ENCODE data around the gene CLDN14. TPM values are rescaled to one million over a fixed set of nuclear protein-coding genes. Genes with fewer than 3 reads are reported as not detected.

The CLDN14 gene
- total RNA-seq, 1 donor = 0.27 TPM

GRCh38 chr21:36419241-36419640 is 60.7 kb downstream of the CLDN14 start:
- DNase-seq (ENCODE audit: low read depth) = no peak
- no peak overlapping the region for H3K4me3 ChIP-seq (ENCODE audit: low read depth, low read length)
- TF ChIP-seq, protein P1, sequence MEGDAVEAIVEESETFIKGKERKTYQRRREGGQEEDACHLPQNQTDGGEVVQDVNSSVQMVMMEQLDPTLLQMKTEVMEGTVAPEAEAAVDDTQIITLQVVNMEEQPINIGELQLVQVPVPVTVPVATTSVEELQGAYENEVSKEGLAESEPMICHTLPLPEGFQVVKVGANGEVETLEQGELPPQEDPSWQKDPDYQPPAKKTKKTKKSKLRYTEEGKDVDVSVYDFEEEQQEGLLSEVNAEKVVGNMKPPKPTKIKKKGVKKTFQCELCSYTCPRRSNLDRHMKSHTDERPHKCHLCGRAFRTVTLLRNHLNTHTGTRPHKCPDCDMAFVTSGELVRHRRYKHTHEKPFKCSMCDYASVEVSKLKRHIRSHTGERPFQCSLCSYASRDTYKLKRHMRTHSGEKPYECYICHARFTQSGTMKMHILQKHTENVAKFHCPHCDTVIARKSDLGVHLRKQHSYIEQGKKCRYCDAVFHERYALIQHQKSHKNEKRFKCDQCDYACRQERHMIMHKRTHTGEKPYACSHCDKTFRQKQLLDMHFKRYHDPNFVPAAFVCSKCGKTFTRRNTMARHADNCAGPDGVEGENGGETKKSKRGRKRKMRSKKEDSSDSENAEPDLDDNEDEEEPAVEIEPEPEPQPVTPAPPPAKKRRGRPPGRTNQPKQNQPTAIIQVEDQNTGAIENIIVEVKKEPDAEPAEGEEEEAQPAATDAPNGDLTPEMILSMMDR (IDR thresholded peaks at IDR 0.05; ENCODE audit: insufficient read depth, low read length) = no peak

DNA sequence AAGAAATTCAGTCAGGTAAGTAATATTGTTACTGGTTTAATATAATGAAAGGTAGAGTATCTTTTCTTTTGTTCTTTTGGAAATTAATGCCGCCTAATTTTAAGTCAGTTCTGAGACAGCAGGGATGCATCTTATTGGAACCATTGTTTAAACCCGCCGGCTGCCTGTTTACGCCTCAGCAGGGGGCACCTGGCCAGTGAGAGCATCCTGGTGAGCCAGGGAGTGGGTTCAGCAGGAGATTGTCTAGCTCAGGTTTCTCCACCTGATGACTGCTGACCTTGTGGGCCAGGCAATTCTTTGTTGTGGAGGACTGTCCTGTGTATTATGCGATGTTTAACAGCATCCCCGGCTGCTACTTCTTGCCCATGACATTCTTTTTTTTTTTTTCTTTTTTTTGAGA is 64.5 kb downstream of the CLDN14 start:
- no peak overlapping the region for H3K4me3 ChIP-seq (ENCODE audit: low read depth, low read length)
- TF ChIP-seq, protein P1 (IDR thresholded peaks at IDR 0.05; ENCODE audit: insufficient read depth, low read length) = no peak
- DNase-seq (ENCODE audit: low read depth) = no peak

DNA sequence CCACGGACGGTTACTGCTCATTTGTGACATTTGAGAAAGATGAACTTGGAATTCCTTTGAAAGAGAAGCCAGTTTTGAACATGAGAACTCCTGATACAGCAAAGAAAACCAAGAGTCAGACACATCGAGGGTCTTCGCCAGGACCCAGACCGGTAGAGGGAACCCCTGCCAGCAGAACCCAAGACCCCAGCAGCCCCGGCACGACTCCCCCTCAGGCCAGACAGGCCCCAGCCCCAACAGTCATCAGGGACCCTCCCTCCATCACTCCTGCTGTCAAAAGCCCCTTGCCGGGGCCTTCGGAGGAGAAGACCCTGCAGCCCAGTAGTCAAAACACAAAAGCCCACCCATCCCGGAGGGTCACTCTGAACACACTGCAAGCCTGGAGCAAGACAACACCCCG is 67.0 kb downstream of the CLDN14 start:
- H3K4me3 ChIP-seq (ENCODE audit: low read depth, low read length) = no peak overlapping the region
- TF ChIP-seq, protein P1 (IDR thresholded peaks at IDR 0.05; ENCODE audit: insufficient read depth, low read length) = no peak
- no peak for DNase-seq (ENCODE audit: low read depth)

DNA sequence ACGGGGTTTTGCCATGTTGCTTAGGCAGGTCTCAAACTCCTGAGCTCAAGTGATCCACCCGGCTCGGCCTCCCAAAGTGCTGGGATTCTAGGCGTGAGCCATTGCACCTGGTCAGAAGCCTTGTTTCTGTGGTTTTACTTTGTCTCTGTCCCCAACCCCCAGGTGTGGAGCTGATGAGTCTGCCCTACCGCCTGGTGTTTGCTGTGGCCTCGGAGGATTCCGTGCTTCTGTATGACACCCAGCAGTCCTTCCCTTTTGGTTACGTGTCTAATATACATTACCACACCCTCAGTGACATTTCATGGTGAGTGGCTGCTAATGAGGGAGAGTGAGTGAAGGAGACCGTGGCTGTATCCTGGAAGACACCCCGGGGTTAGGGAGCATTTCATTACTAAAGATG is 68.6 kb downstream of the CLDN14 start:
- TF ChIP-seq, protein P1 (IDR thresholded peaks at IDR 0.05; ENCODE audit: insufficient read depth, low read length) = no peak
- no peak for DNase-seq (ENCODE audit: low read depth)
- H3K4me3 ChIP-seq (ENCODE audit: low read depth, low read length) = no peak overlapping the region

Other genes starting within 250 kb of the CLDN14 start
- 19.5 and 38.1 TPM in 2 replicates for gene MORC3, start 159.9 kb downstream of the CLDN14 start, total RNA-seq (ENCODE audit: low replicate concordance)
- gene CHAF1B, start 94.7 kb downstream of the CLDN14 start, total RNA-seq (ENCODE audit: low replicate concordance) = 0.49 and 7.8 TPM in 2 replicates
- gene SIM2, start 219.0 kb upstream of the CLDN14 start, total RNA-seq (ENCODE audit: low replicate concordance) = 0.18 TPM in 1 of 2 replicates, not detected in the other

Data from fibroblast of the aortic adventitia (primary cell).